Limb (tissue), 2 donors: ENCODE measurements around the gene GAK.
"Not testable (repeated sequence)": the region's sequence is repeated elsewhere in the genome, so short reads cannot be mapped to it uniquely, and the experiment has no call there.

ENCODE experiments used
- DNase-seq, 2 donors: peaks; one replicate each; pipeline ENCODE4 v3.0.0-alpha.2; 2016; ENCODE audit errors: extremely low spot score in 2 of 2

Gene GAK

DNA sequence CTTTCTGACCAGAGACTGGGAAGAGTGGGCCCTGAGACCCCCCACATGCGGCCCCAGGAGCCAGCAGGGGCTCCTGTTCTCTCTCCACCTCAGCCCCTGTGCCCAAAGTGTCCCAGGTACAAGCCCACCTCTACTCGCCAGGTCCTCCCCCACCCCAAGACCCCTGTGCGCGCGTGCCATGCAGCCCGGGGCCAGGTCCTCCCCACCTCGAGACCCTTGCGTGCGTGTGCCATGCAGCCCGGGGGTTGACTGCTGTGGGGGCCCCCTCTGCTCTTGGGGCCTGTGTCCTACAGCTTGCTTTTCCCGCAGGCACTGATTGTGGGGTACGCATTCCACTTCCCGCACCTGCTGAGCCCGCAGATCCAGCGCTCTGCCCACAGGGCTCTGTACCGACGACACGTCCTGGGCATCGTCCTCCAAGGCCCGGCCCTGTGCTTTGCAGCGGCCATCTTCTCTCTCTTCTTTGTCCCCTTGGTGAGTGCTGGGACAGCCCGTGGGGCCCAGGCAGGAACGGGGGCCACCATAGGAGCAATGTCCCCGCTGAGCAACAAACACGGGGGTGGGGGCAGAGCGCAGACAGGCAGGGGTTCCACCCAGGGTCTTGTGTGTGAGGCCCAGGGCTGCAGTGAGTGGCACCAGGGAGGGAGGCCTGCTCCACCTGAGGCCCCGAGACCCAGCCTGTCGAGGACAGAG lies 20.9 kb upstream of the GAK start:
- DNase-seq: no peak

DNA sequence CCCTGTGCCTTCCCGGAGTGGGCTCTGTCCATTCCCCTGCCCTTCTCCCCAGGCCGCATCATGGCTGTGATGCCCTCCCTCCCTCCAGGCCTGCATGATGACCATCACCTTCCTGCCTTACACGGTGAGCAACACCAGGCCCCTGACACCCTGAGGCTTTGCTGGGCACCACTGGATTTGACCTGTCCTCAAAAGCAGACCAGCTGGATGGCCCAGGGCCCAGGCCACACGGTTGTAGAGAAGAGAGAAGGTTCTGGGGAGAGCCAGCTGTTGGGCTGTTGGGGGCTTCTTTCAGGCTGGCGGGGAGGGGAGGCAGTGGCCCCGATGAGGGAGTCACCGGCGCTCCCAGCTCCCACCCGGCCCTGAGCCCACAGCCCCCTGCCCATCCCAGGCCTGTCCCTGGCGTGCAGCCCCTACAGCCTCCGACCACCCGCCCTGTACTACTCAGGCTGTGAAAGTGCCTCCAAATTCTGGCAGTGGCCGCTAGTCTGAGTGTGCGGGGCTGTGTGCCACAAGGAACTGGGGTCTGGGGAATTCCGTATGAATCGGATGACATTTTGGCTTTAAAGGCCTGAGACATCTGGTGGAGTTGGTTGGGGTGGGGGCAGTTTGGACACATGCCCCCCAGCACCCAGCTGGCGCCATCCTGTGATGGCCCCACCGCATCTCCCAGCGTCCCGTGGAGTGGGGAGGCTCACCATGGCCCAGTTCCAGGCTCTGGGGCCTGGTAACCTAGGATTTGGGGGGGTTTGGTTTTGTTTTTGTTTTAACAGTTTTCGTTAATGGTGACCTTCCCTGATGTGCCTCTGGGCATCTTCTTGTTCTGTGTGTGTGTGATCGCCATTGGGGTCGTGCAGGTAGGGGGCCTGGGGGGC lies 19.7 kb upstream of the GAK start:
- DNase-seq: no peak

DNA sequence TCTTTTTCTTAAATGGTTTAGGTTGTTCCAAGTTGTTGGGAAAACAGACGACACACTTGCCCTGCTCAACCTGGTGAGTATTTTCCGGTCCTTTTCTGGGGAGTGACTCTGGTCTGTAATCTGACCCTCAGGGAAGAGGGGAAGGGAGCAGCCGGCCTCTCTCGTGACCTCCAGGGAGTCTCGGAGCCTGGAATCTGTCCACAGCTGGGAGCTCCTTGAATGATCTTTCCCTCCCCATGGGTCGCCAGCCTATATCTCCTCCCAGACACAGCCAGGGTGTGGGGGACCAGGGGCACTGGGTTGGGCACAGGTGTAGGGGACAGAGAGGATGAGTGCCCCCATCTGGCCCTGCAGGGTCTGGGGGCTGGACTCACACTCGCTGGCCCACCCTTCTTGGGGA lies 19.1 kb upstream of the GAK start:
- no peak for DNase-seq

DNA sequence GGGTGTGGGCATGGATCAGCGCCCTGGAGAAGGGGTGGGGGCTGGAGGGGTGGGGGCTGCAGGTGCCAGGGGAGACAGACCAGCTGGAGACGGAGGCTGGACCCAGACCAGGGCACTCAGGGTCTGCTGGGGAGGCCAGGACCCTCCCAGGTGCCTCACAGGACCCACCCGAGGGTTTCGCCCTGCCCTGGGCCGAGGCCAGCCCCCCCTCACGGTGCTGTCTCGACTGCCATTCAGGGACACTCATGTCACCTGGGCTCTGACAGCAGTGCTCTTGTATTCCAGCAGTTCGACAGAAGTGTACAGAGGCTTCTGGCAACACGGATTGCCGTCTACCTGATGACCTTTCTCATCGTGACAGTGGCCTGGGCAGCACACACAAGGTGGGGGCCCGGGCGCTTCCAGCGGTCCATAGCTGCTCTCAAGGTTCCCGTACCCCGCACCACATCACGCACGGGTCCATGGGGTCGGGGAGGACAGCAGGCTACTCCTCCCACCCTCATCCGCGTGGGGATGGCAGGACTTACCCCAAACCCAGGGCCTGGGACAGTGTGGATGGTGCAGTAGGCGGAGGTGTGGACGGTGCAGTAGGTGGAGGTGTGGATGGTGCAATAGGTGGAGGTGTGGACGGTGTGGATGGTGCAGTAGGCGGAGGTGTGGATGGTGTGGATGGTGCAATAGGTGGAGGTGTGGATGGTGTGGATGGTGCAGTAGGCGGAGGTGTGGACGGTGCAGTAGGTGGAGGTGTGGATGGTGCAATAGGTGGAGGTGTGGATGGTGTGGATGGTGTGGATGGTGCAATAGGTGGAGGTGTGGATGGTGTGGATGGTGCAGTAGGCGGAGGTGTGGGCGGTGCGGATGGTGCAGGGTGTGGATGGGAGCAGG lies 18.3 kb upstream of the GAK start:
- no peak for DNase-seq

DNA sequence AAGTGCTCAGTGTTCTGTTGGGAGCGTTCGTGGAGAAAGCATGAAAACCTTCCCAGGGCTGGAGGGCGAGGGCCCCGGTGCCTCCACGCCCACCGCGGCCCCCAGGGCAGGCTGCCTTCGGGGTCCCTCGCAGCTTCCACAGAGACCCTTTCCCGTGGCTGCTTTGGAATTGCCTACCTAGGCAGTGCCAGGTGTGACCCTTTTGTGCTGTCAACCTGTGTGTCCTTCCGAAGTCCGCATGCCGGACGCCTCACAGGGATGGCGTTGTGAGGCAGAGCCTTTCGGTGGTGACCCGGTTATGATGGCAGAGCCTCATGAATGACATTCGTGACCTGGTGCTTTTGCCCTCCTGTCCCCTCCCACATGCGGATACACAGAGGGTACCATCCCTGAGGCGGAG lies 17.5 kb upstream of the GAK start:
- DNase-seq: no peak

DNA sequence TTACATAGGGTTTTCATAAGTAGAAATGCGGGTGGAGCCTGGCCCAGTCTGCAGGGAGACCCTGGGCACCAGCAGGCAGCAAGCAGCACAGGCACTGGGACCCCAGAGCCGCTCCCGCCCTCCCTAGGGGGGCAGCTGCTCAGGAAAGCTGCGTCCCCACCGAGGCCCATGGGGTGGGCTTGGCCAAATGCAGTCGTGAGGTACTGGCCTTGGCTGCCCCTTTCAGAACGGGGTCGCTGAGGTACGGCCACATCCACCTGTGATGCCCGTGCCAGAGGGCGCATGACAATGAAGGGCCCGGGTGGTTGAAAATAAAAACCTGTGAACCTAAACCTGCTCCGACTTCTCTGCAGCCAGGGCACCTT lies 16.8 kb upstream of the GAK start:
- DNase-seq: no peak

DNA sequence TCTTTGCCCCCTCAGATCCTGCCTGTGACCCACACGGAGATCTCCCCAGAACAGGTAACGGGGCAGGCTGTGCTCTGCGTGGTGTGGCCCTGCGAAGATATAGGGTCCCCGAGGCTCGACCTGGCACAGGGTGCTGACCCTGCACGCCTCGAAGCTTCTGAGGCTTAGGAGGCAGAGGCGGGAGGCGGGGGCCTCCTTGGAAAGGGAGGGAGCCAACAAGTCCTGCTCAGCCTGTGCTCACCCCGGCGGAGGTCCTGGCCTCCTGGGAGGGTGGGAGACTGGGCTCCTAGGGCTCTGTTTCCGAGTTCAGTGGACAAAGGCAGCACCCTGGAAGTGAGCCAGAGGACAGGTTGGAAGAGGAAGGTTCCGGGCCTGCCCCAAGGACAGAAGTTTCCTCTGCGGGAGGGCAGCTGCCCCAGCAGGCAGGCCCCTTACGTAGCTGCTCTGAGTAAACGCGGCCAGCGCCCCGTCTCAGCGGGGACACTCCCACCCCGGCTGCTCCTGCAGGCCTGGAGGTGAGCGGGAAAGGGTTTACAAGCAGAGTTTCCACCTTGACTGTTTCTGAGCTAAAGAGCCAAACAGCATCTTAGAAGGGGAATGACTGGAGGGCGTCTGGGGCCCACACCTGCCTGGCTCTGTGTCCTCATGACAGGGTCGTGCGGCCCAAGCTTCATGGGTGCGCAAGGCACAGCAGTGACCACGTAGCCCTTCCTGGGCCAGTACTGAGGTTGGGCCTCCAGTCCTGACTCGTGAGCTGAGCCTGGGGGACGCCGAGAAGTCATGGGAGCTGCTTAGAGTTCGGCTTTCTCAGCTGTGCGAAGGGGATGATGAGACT lies 16.2 kb upstream of the GAK start:
- DNase-seq: no peak

DNA sequence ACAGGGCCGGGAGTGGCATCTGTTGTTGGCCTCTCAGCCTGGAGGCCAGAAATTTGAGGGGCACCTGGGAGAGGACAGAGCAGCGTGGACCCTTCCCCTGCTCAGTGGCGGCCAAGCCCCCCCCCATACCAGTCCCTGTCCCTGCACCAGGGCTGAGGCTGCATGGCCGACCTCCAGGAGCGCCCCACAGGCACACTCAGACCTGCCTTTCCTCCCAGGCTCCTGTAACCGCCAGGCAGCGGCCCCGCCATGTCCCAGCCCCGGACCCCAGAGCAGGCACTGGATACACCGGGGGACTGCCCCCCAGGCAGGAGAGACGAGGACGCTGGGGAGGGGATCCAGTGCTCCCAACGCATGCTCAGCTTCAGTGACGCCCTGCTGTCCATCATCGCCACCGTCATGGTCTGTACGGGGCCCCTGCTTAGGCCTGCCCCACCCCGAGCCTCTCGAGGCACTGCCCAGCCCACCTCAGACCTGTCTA lies 15.4 kb upstream of the GAK start:
- no peak for DNase-seq

DNA sequence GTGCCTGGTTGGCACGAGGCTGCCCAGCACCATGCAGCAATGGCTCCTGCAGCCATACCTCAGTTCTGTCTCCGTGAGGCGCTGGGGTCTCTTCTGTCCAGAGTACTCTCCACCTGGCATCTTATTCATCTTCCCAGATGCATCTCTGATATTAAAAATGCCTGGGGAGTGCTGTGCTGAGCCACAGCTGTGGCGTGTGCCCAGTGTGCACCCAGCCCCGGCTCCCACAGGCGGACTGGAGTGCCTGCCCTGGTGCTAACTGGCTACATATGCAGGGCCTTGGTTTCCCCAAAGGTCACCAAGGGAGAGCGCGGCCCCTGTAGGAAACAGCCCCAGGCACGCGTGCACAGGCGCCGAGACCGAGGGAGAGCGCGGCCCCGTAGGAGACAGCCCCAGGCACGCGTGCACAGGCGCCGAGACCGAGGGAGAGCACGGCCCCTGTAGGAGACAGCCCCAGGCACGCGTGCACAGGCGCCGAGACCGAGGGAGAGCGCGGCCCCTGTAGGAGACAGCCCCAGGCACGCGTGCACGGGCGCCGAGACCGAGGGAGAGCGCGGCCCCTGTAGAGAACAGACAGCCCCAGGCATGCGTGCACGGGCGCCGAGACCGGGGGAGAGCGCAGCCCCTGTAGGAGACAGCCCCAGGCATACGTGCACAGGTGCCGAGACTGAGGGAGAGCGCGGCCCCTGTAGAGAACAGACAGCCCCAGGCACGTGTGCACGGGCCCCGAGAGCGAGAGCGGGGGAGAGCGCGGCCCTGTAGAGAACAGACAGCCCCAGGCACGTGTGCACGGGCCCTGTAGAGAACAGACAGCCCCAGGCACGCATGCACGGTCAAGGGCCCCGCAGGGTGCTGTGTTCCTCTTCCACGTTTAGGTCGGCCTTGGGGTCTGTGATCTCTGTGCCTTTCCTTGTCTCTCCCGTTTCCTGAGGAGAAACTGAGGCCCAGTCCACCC lies 14.7 kb upstream of the GAK start:
- no peak for DNase-seq

DNA sequence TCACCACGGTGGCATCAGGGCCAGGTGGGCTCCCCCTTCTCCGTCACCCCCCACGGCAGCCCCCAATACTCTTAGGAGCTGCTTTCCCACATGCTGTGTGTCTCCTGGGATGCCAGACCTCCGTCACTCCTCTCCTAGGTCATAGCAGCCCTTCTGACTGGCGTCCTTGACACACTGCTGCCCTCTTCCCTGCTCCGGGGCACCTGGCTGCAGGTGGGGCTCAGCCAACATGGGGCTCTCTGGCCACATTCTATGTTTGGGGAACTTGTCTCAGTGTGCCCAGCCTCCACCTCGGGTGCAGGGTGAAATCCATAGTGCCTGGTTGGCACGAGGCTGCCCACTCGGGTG lies 14.0 kb upstream of the GAK start:
- no peak for DNase-seq

DNA sequence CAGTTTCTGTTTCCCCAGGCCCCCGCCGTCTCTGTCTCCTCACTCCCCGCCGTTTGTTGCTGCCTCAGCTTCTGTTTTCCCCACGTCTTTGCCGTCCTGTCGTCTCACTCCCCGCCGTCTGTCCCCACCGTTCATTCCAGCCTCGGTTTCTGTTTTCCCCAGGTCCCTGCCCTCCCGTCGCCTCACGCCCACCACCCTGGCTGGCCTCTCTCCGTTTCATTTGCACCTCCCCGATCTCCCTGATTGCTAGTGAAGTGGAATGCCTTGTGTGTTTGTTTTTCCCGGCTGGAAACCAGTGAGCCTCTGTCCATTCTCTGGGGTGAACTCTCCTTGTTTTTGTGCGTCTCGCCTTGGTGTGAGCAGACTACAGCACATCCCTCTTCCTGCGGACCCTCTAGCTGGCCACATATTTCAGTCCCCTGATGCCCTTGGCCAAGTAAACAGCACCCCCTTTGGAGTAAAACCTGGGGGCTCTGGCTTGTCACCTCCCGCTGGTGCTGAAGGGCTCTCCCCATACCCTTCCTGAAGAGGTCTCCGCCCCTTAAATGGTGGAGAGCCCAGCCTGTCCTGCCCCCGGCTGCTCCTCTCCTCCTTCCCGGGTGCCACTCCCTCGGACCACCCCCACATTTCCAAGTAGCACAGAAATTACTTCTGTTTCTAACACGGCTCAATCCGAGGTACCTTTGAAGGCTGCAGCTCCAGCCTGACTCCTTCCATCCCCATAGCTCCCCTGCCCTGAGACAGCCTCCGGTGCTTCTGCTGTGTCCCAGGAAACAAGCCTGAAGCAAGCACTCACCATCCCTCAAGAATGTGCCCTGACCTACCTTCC lies 13.4 kb upstream of the GAK start:
- DNase-seq: no peak

DNA sequence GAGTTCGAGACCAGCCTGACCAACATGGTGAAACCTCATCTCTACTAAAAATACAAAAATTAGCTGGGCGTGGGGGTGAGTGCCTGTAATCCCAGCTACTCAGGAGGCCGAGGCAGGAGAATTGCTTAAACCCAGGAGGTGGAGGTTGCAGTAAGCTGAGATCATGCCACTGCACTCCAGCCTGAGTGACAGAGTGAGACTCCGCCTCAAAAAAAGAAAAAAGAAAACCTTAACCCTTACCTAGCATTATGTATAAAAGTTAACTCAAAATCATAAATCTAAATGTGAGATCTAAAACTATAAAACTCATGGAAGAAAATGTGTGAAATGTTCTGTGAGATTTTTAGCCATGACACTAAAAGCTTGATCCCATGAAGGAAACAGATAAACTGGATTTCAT lies 7.4 kb upstream of the GAK start:
- DNase-seq: not testable (repeated sequence)

DNA sequence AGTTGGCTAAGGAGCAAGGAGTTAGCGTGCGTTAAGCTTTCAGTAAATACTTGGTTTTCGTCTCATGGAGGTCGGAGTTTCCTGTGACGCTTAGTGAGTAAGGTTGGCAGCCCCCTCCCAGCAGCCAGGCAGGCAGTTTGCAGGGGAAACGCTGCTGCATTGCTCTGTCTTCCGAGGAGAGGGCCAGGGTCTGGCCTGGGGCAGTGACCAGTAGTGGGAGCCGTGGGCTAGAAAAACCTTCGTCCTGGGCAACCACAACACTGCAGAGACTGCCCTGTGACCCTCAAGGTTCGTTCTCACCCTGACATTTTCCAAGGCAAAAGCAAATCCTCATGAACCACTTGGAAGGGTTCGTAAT lies 576 bp upstream of the GAK start:
- no peak for DNase-seq

DNA sequence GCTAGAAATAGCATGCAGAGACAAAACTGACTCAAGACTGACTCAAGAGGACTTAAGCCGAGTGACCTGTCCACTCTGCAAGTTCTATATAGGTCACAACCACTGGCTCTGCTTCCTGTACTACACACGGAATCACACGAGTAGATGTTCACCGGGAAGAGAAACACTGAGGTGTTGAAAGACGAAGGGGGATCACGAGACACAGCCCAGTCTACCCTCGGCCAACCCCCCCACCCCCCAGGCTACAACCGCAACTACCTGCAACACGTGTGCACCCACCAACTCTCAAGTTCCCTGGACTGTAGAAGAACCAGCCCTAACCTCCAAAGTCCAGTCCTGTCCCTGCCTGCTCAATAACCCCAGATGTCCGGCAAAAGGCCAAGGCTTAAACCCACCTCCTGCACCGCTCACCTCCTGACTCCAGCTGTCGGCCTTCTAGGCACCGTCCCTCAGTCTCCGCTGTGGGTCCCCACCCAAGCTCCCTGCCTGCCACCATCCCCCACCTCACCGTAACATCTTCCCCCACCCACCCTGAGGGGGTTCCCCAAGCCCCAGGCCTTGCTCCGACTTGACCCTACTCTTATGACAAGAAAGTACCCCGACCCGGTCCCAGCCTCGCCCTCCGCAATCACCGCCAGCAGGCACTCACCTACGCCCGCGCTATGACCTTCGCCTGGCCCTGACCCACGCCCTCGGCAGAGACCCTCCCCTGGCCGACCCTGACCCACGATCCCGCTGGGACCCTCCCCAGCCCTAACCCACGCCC lies 739 bp downstream of the GAK start:
- DNase-seq: peak in 1 of 2 donors; percentile 7

DNA sequence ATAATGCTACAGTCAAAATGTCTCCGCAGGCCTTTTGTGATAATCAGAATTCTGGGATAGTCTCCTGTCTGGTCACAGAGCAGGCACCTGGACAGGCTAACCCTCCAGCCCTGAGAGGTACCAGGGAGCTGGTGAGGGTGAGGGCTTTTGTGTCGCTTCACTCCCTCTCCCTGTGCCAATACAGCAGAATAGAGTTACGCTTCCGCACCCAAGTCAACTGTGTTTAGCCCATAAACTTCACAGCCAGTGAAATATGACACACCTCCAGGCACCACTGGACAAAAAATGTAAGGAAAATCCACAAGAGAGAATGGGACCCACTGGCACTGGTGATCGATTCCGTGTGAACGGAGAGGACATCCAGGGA lies 1.3 kb downstream of the GAK start:
- DNase-seq: no peak

DNA sequence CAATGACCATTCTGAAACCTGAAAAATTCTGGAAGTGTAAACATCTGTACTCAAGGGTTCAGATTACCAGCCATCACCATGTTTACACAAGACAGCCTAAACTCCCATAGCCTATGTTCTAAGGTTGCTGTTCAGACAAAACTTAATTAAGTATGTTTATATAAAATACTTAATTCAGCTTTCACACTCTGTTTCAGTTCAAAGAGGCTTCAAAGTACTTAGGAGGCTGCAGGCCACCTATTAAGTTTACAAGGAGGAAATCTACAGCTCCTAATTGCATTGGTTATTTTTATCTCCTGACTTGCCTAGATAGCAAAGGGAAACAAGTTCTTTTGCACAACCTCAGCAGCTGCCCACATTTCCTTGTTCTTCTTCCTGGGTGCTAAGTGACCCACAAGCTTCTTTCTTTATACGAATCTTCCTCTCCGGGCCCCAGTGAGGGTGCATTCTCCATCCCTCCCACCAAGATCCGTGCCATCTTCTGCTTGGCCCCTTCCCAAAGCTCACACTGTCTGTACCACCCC lies 2.0 kb downstream of the GAK start:
- no peak for DNase-seq

DNA sequence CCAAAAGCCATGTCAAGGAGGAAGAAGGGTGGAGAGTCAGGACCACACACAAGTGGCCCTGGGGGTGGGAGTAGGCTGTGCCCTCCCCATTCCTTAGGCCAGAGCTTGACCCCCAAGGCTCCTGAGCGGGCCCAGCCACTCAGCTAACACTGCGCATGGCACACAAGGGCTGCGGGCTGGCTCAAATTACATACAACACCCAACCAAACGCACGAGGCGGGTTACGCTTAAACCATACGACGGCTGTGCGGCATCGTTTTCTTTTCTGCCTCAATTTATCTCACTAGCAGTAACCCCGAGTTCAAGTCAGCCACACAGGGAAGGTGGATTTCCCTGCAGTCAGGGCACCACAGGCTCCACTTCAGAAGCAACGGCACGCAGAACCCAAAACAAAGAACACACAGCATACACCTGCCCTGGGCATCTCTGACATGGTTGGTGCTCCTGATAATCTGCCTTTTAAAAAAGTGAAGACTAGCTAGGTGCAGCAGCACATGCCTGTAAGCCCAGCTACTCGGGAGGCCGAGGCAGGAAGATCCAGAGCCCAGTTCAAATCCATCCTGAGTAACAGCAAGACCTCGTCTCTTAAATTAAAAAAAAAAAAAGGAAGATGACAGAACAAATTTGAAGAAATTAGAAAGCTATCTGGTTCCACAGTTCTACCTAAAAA lies 2.9 kb downstream of the GAK start:
- no peak for DNase-seq

DNA sequence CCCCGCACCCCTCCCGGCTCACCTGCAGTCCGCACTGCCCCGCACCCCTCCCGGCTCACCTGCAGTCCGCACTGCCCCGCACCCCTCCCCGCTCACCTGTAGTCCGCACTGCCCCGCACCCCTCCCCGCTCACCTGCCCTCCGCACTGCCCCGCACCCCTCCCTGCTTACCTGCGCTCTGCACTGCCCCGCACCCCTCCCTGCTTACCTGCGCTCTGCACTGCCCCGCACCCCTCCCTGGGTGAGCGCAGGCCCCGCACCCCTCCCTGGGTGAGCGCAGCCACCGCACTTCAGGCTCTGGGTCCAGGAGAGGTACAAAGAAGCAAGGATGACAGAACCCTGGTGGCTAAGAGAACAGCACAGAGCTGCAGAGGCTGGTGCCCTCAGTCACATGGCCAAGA lies 4.5 kb downstream of the GAK start:
- not testable (repeated sequence) for DNase-seq
